K562 (cell line): ENCODE measurements around the gene ANAPC10. TPM values are rescaled to one million over a fixed set of nuclear protein-coding genes. Genes with fewer than 3 reads are reported as not detected.

Experiments
- ATF4 ChIP-seq: fragments of 450-650 bp; formaldehyde crosslinking; IDR thresholded peaks from 2 replicates; pipeline ENCODE4 v1.4.0; 2022; ENCODE audit warnings: mild to moderate bottlenecking, moderate library complexity
- CREBBP ChIP-seq: IDR thresholded peaks from one replicate; pipeline ENCODE4 v1.6.1; 2012; ENCODE audit warnings: low read depth, mild to moderate bottlenecking, control low read depth, inconsistent platforms, low read length
- MAZ ChIP-seq, 2 experiments: fragments of 450-650 bp in 1 of 2; sonication (generic) in 1 of 2; formaldehyde crosslinking; IDR thresholded peaks in 1 of 2; conservative IDR thresholded peaks in 1 of 2; 2 replicates each; pipeline versions ENCODE4 v1.4.0 to v1.5.0; 2020; ENCODE audit warnings: mild to moderate bottlenecking in 1 of 2, missing genetic modification reagents in 1 of 2
- NEUROD1 ChIP-seq: fragments of 150-350 bp; IDR thresholded peaks from 2 replicates; pipeline ENCODE4 v1.6.1; 2014; ENCODE audit warnings: borderline replicate concordance, low read length, low read depth; ENCODE audit not compliant: partially characterized antibody
- NFE2 ChIP-seq: IDR thresholded peaks from 2 replicates; pipeline ENCODE4 v1.6.1; 2014; ENCODE audit warnings: antibody characterized with exemption, low read depth
- PHF8 ChIP-seq: fragments of 200-600 bp; sonication (generic); IDR thresholded peaks from 2 replicates; pipeline ENCODE4 v1.6.1; 2012; ENCODE audit warnings: mixed run types, mild to moderate bottlenecking, inconsistent platforms, low read length, moderate library complexity, borderline replicate concordance
- POLR2AphosphoS2 ChIP-seq: IDR thresholded peaks from 2 replicates; pipeline ENCODE4 v1.6.1; 2012; ENCODE audit warnings: low read length, improper control_type of control experiment
- RBFOX2 ChIP-seq: fragments of 200-400 bp; formaldehyde crosslinking; IDR thresholded peaks from 2 replicates; pipeline ENCODE4 v1.6.1; 2017; ENCODE audit warnings: low read depth, mild to moderate bottlenecking, low read length, moderate library complexity
- THRAP3 ChIP-seq: fragments of 450-650 bp; IDR thresholded peaks from 2 replicates; pipeline ENCODE4 v1.6.1; 2016; ENCODE audit warnings: mild to moderate bottlenecking, inconsistent platforms, borderline replicate concordance
- ZBTB9 ChIP-seq: fragments of 450-650 bp; formaldehyde crosslinking; IDR thresholded peaks from 2 replicates; pipeline ENCODE4 v1.4.0; 2020; ENCODE audit warnings: mild to moderate bottlenecking, moderate library complexity
- ZNF316 ChIP-seq: fragments of 450-650 bp; IDR thresholded peaks from 2 replicates; pipeline ENCODE4 v1.6.1; 2016
- ZNF57 ChIP-seq: fragments of 450-650 bp; formaldehyde crosslinking; IDR thresholded peaks from 2 replicates; pipeline ENCODE4 v1.4.0; 2020; ENCODE audit warnings: mild to moderate bottlenecking, moderate library complexity
- ZNF76 ChIP-seq: fragments of 250-450 bp; sonication (Bioruptor Pico); IDR thresholded peaks from 2 replicates; pipeline ENCODE4 v1.4.0; 2020; ENCODE audit warnings: mild to moderate bottlenecking, moderate library complexity, borderline replicate concordance
- polyA plus RNA-seq, 8 experiments: library from polyadenylated mRNA; depleted of rRNA in 4 of 8; stranded (reverse) in 5 of 8; unstranded in 3 of 8; fragments of >200 nt; fragmentation: Nextera tagmentation in 2 of 8; fragmentation: Illumina TruSeq in 1 of 8; extraction: Ambion mirVana in 2 of 8; extraction: Trizol in 1 of 8; gene quantifications; 2 replicates each; pipeline versions ENCODE4 v1.2.1 to v1.2.3, GENCODE V29; 2011 to 2014; ENCODE audit warnings: inconsistent platforms in 1 of 8, missing spikeins in 1 of 8
- total RNA-seq, 7 experiments: library from RNA; depleted of rRNA in 6 of 7; stranded (reverse); fragments of >200 nt in 6 of 7; fragmentation: Illumina TruSeq in 2 of 7; extraction: Trizol in 2 of 7; gene quantifications; 2 replicates each; pipeline versions ENCODE4 v1.2.1 to v1.2.3, GENCODE V29; 2011 to 2021; ENCODE audit warnings: low replicate concordance in 1 of 7
- TF ChIP-seq, protein P1 (sequence below): IDR thresholded peaks from 2 replicates; pipeline ENCODE4 v1.6.1; 2014; ENCODE audit warnings: antibody characterized with exemption
- TF ChIP-seq, protein P2 (sequence below): fragments of 450-650 bp; formaldehyde crosslinking; IDR thresholded peaks from 2 replicates; pipeline ENCODE4 v1.4.0; 2020; ENCODE audit warnings: mild to moderate bottlenecking, moderate library complexity
- TF ChIP-seq, protein P3 (sequence below): fragments of 450-650 bp; formaldehyde crosslinking; IDR thresholded peaks from 2 replicates; pipeline ENCODE4 v1.4.0; 2020; ENCODE audit warnings: mild to moderate bottlenecking, mixed read lengths
- TF ChIP-seq, protein P4 (sequence below): fragments of 450-650 bp; IDR thresholded peaks from 2 replicates; pipeline ENCODE4 v1.6.1; 2016; ENCODE audit warnings: mild to moderate bottlenecking

The ANAPC10 gene
- total and polyA plus RNA-seq, 9 of the 15 experiments (the other 6 are each of a cell fraction or from before 2014, with no cell fraction given): 31.0 to 96.2 (median 60.3) TPM

DNA sequence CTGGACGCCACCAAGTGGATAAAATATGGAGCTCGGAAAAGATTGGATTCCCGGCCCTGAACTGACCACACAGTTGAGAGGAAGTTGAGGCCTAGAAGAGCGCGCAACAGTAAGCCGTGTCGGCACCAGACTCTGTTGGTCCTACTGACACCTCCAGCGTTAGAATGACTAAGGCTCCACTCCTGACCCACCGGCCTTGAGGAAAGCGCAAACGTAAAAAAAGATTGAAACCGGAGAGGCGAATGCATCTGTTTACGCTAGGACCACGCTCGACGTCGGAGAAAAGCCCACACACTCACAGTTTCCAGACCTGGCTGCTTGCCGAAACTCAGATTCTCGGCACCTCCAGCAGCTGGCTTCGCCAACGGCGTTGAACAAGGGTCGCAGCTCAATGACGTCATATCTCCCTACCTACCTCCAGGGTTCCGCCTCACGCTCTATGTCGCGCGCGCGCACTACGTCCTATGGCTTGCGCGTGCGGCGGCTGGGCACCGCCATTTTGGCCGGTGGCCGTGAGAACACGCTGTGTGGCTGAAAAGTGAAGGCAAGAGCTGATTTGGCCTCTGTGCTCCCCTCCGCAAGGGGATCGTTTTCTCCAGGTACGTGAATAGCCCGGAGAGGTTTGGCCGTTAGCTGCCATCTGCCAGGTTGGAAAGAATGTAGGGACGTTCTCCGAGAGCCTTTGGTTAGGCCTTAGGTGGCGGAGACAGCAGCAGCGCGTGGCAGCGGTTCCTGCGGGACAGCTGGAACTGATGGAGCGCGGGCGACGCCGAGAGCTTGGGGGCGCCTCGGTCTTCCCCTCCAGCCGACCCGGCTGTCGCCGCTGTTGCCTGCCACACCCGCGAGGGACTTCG, at the start of gene ANAPC10, which contains the start of gene ABCE1 (continued):
- peak; percentile 97 for TF ChIP-seq RBFOX2
- TF ChIP-seq, protein P1, sequence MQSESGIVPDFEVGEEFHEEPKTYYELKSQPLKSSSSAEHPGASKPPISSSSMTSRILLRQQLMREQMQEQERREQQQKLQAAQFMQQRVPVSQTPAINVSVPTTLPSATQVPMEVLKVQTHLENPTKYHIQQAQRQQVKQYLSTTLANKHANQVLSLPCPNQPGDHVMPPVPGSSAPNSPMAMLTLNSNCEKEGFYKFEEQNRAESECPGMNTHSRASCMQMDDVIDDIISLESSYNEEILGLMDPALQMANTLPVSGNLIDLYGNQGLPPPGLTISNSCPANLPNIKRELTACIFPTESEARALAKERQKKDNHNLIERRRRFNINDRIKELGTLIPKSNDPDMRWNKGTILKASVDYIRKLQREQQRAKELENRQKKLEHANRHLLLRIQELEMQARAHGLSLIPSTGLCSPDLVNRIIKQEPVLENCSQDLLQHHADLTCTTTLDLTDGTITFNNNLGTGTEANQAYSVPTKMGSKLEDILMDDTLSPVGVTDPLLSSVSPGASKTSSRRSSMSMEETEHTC: 0 out of 2 replicates have a peak, but pooled peaks have one; percentile 3
- TF ChIP-seq ZNF76: peak; percentile 78; the same call in 1 of the 2 replicates
- peak; percentile 92 for TF ChIP-seq PHF8
- no peak; the same call in 1 of the 2 replicates for TF ChIP-seq POLR2AphosphoS2
- no peak for TF ChIP-seq THRAP3
- TF ChIP-seq NEUROD1: peak; percentile 77
- TF ChIP-seq, protein P2, sequence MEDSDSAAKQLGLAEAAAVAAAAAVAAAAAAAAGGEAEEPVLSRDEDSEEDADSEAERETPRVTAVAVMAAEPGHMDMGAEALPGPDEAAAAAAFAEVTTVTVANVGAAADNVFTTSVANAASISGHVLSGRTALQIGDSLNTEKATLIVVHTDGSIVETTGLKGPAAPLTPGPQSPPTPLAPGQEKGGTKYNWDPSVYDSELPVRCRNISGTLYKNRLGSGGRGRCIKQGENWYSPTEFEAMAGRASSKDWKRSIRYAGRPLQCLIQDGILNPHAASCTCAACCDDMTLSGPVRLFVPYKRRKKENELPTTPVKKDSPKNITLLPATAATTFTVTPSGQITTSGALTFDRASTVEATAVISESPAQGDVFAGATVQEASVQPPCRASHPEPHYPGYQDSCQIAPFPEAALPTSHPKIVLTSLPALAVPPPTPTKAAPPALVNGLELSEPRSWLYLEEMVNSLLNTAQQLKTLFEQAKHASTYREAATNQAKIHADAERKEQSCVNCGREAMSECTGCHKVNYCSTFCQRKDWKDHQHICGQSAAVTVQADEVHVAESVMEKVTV (CRISPR knock-in tag): no peak
- TF ChIP-seq MAZ (CRISPR knock-in tag; conservative IDR thresholded peaks at IDR 0.05 in 1 of 2, IDR thresholded peaks at IDR 0.05 in 1 of 2): peak in 1 of 2 experiments; percentile 20; a peak in 1 of 4 replicates
- TF ChIP-seq ZNF316: no peak
- no peak for TF ChIP-seq NFE2
- no peak for TF ChIP-seq ZNF57 (CRISPR knock-in tag)
- TF ChIP-seq, protein P3, sequence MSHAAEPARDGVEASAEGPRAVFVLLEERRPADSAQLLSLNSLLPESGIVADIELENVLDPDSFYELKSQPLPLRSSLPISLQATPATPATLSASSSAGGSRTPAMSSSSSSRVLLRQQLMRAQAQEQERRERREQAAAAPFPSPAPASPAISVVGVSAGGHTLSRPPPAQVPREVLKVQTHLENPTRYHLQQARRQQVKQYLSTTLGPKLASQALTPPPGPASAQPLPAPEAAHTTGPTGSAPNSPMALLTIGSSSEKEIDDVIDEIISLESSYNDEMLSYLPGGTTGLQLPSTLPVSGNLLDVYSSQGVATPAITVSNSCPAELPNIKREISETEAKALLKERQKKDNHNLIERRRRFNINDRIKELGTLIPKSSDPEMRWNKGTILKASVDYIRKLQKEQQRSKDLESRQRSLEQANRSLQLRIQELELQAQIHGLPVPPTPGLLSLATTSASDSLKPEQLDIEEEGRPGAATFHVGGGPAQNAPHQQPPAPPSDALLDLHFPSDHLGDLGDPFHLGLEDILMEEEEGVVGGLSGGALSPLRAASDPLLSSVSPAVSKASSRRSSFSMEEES (CRISPR knock-in tag): no peak
- TF ChIP-seq CREBBP: no peak
- peak; percentile 38; the same call in 1 of the 2 replicates for TF ChIP-seq ATF4
- peak; percentile 67; the same call in 1 of the 2 replicates for TF ChIP-seq ZBTB9 (CRISPR knock-in tag)
- TF ChIP-seq, protein P4, sequence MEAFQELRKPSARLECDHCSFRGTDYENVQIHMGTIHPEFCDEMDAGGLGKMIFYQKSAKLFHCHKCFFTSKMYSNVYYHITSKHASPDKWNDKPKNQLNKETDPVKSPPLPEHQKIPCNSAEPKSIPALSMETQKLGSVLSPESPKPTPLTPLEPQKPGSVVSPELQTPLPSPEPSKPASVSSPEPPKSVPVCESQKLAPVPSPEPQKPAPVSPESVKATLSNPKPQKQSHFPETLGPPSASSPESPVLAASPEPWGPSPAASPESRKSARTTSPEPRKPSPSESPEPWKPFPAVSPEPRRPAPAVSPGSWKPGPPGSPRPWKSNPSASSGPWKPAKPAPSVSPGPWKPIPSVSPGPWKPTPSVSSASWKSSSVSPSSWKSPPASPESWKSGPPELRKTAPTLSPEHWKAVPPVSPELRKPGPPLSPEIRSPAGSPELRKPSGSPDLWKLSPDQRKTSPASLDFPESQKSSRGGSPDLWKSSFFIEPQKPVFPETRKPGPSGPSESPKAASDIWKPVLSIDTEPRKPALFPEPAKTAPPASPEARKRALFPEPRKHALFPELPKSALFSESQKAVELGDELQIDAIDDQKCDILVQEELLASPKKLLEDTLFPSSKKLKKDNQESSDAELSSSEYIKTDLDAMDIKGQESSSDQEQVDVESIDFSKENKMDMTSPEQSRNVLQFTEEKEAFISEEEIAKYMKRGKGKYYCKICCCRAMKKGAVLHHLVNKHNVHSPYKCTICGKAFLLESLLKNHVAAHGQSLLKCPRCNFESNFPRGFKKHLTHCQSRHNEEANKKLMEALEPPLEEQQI: peak; percentile 84
